ENCODE data around the gene AAGAB.

AAGAB gene

DNA sequence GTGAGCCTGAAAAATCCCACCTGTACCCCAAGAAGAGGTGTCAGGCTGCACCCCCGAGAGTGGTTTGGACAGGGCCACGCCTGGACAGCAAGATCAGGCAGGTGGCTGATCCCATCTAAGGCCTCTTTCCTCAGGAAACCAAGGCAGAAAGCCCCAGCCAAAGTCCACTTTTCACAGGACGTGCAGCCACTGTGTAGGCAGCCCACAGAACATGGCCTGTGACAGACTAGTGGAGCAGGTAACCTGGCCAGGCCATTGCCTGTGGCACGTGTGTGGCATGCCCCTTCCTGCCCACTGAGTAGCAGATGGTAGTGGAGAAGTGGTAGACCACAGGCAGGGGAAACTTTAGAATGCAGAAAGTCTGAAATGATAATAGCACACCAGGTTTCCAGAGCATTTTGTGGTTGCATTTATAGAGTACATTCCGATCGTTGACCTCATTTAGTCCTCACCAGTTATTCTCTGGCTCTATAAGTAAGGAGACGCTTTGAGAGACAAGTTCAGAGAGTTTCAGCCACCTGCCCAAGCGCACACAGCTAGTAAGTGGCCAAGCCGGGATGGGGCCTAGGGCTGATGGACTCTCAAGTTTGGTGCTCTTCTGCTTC lies 68.7 kb downstream of the AAGAB start:
- no peak for DNase-seq (ENCODE audit: extremely low spot score)
- CTCF ChIA-PET: no interaction called here
- TF ChIP-seq SP1 (IDR thresholded peaks at IDR 0.05) (no peak), FOXM1 (IDR thresholded peaks at IDR 0.05; ENCODE audit: borderline replicate concordance) (no peak), ARNT (IDR thresholded peaks at IDR 0.05) (no peak)
- POLR2A ChIA-PET: no interaction called here

- DNase-seq (ENCODE audit: extremely low spot score): no peak
- TF ChIP-seq SP1 (IDR thresholded peaks at IDR 0.05): no peak
- no peak for TF ChIP-seq SUZ12 (IDR thresholded peaks at IDR 0.05)
- TF ChIP-seq, protein P1, sequence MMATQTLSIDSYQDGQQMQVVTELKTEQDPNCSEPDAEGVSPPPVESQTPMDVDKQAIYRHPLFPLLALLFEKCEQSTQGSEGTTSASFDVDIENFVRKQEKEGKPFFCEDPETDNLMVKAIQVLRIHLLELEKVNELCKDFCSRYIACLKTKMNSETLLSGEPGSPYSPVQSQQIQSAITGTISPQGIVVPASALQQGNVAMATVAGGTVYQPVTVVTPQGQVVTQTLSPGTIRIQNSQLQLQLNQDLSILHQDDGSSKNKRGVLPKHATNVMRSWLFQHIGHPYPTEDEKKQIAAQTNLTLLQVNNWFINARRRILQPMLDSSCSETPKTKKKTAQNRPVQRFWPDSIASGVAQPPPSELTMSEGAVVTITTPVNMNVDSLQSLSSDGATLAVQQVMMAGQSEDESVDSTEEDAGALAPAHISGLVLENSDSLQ (IDR thresholded peaks at IDR 0.05): no peak
- no peak for TF ChIP-seq ARNT (IDR thresholded peaks at IDR 0.05)
- TF ChIP-seq HDGF (IDR thresholded peaks at IDR 0.05; ENCODE audit: borderline replicate concordance): no peak
- TF ChIP-seq ELF4 (IDR thresholded peaks at IDR 0.05): no peak
- TF ChIP-seq L3MBTL2 (conservative IDR thresholded peaks at IDR 0.05): no peak
- no peak for TF ChIP-seq NFRKB (IDR thresholded peaks at IDR 0.05)
- TF ChIP-seq FOXM1 (IDR thresholded peaks at IDR 0.05; ENCODE audit: borderline replicate concordance): no peak
- TF ChIP-seq FOXK2 (IDR thresholded peaks at IDR 0.05): no peak
- TF ChIP-seq CTBP1 (IDR thresholded peaks at IDR 0.05; ENCODE audit: borderline replicate concordance): no peak
- TF ChIP-seq TARDBP (IDR thresholded peaks at IDR 0.05): no peak
- TF ChIP-seq BHLHE40 (IDR thresholded peaks at IDR 0.05; ENCODE audit: borderline replicate concordance): no peak
- TF ChIP-seq FOXA1 (IDR thresholded peaks at IDR 0.05): no peak
- TF ChIP-seq LEF1 (IDR thresholded peaks at IDR 0.05; ENCODE audit: borderline replicate concordance): no peak
- no peak for TF ChIP-seq ZNF384 (IDR thresholded peaks at IDR 0.05)
- CTCF ChIA-PET: no interaction called here
- POLR2A ChIA-PET: no interaction called here
Observed at GRCh38 chr15:67185051-67185450, 69.4 kb downstream of the AAGAB start.

GRCh38 chr15:67184208-67184925 lies 70.1 kb downstream of the AAGAB start:
- no peak for DNase-seq (ENCODE audit: extremely low spot score)
- POLR2A ChIA-PET: no interaction called here
- CTCF ChIA-PET: interaction anchor here (0.5 kb wide), 1 partner anchor 117 kb away, joined by 6 read pairs; no protein-coding TSS in a partner anchor
- TF ChIP-seq FOXK2 (IDR thresholded peaks at IDR 0.05) (no peak), L3MBTL2 (conservative IDR thresholded peaks at IDR 0.05) (no peak), CTBP1 (IDR thresholded peaks at IDR 0.05; ENCODE audit: borderline replicate concordance) (no peak), BHLHE40 (IDR thresholded peaks at IDR 0.05; ENCODE audit: borderline replicate concordance) (no peak), ARNT (IDR thresholded peaks at IDR 0.05) (no peak), HDGF (IDR thresholded peaks at IDR 0.05; ENCODE audit: borderline replicate concordance) (no peak), LEF1 (IDR thresholded peaks at IDR 0.05; ENCODE audit: borderline replicate concordance) (no peak), NFRKB (IDR thresholded peaks at IDR 0.05) (no peak), FOXM1 (IDR thresholded peaks at IDR 0.05; ENCODE audit: borderline replicate concordance) (no peak), ZNF384 (IDR thresholded peaks at IDR 0.05) (no peak), SUZ12 (IDR thresholded peaks at IDR 0.05) (no peak), SP1 (IDR thresholded peaks at IDR 0.05) (no peak), FOXA1 (IDR thresholded peaks at IDR 0.05) (no peak), TARDBP (IDR thresholded peaks at IDR 0.05) (no peak), ELF4 (IDR thresholded peaks at IDR 0.05) (no peak)
- TF ChIP-seq, protein P1 (IDR thresholded peaks at IDR 0.05): no peak

DNA sequence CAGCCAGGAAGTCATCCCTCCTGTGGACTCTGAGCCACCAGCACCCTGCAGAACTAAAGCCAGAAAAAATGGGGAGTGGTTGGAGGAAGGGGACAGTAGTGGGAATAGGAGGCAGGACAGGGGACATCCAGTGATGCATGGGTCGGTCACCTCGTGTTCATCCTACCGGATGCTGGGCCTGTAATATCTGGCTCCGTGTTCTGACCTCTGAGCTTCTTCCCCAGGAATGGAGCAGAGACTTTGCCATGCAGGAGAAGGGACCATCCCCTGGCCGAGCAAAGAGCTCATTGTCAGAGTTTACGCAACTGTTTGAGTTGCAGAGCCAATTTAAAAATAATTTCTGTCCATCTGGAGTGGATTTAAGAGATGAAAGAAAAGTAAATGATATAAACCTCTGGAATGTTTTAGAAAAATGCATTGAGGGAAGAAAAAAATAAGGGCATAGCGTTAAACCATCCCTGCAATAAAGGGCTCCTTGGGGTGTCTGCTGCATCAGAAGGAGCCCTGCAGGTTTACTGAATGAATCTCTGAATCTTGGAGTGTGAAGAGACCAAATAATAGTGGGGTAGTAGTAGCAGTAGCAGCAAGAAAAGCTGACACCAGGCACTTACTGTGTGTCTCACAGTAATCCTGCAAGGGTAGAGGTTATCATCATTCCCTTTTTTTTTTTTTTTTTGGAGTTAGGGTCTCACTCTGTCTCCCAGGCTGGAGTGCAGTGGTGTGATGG lies 70.9 kb downstream of the AAGAB start:
- no peak for DNase-seq (ENCODE audit: extremely low spot score)
- ChIA-PET CTCF (interaction anchor here (0.5 kb wide), 1 partner anchor 118 kb away, joined by 6 read pairs; no protein-coding TSS in a partner anchor), POLR2A (no interaction called here)
- TF ChIP-seq ARNT (IDR thresholded peaks at IDR 0.05) (no peak), ELF4 (IDR thresholded peaks at IDR 0.05) (no peak), SP1 (IDR thresholded peaks at IDR 0.05) (no peak), SUZ12 (IDR thresholded peaks at IDR 0.05) (no peak), TARDBP (IDR thresholded peaks at IDR 0.05) (no peak), ZNF384 (IDR thresholded peaks at IDR 0.05) (no peak), LEF1 (IDR thresholded peaks at IDR 0.05; ENCODE audit: borderline replicate concordance) (no peak), CTBP1 (IDR thresholded peaks at IDR 0.05; ENCODE audit: borderline replicate concordance) (no peak), FOXM1 (IDR thresholded peaks at IDR 0.05; ENCODE audit: borderline replicate concordance) (no peak), BHLHE40 (IDR thresholded peaks at IDR 0.05; ENCODE audit: borderline replicate concordance) (no peak), FOXA1 (IDR thresholded peaks at IDR 0.05) (no peak), NFRKB (IDR thresholded peaks at IDR 0.05) (no peak), FOXK2 (IDR thresholded peaks at IDR 0.05) (no peak)
- TF ChIP-seq, protein P1 (IDR thresholded peaks at IDR 0.05): no peak

DNA sequence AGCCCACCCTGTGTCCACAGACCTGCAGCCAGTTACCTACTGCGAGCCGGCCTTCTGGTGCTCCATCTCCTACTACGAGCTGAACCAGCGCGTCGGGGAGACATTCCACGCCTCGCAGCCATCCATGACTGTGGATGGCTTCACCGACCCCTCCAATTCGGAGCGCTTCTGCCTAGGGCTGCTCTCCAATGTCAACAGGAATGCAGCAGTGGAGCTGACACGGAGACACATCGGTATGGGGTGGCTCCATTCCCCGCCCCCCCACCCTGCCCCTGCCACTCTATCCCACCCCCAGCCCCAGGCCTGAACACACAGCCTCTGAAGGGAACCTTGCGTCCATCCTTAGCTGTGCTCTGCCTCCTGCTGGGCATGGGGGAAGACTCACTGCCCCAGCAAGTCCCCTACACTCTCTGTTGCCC lies 73.2 kb downstream of the AAGAB start:
- ChIA-PET POLR2A (no interaction called here), CTCF (no interaction called here)
- TF ChIP-seq SUZ12 (IDR thresholded peaks at IDR 0.05): no peak
- TF ChIP-seq SP1 (IDR thresholded peaks at IDR 0.05): no peak
- TF ChIP-seq FOXA1 (IDR thresholded peaks at IDR 0.05): no peak
- no peak for TF ChIP-seq FOXM1 (IDR thresholded peaks at IDR 0.05; ENCODE audit: borderline replicate concordance)
- TF ChIP-seq ARNT (IDR thresholded peaks at IDR 0.05): no peak
- no peak for TF ChIP-seq TARDBP (IDR thresholded peaks at IDR 0.05)
- no peak for TF ChIP-seq HDGF (IDR thresholded peaks at IDR 0.05; ENCODE audit: borderline replicate concordance)
- TF ChIP-seq CTBP1 (IDR thresholded peaks at IDR 0.05; ENCODE audit: borderline replicate concordance): no peak
- no peak for TF ChIP-seq ZNF384 (IDR thresholded peaks at IDR 0.05)
- TF ChIP-seq NFRKB (IDR thresholded peaks at IDR 0.05): no peak
- TF ChIP-seq L3MBTL2 (conservative IDR thresholded peaks at IDR 0.05): no peak
- no peak for TF ChIP-seq ELF4 (IDR thresholded peaks at IDR 0.05)
- TF ChIP-seq FOXK2 (IDR thresholded peaks at IDR 0.05): no peak
- no peak for DNase-seq (ENCODE audit: extremely low spot score)
